Limb (tissue), 2 donors: ENCODE results near the gene HOXC6.

Experiments used
- DNase-seq, 2 donors: peaks; one replicate each; pipeline ENCODE4 v3.0.0-alpha.2; 2016; ENCODE audit errors: extremely low spot score in 2 of 2

Gene HOXC6

DNA sequence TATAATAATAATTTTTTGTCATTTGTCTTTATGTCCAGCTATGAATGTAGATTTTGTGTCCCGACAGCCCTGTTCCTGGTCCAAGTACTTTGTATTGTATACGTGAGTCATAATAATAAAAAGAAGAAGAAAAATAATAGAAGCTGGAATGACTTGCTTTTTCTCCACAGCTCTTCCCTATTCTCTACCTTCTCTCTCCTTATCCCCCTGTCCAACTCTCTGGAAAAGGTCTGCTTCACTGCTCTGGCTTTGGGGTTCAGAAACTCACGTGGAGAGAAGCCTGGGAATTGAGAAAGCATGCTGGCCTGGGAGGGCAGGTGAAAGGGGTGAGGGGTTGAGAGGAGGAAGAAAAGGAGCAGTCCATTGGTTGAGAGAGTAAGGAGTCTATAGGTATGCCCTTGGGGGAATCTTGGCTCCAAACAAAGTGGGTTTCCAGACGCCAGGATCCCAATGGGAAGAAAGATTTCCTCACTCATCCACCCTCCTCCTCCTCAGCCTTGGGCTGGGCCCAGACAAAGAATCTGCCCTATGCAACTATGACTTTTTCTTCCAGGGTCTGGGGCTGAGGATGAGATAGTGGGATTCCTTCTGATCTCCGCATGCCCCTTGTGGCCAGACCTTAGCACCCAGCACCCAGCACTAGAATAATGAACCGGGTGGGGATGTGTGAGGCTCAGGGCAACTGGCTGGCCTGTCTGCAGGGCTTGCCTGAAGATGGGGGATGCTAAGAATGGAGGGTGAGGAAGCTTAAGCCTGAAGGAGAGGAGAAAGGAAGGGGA, 15.4 kb upstream of the HOXC6 start:
- no peak for DNase-seq

- DNase-seq = no peak
These were observed 13.7 kb upstream of the HOXC6 start for GRCh38 chr12:54014377-54015017.

DNA sequence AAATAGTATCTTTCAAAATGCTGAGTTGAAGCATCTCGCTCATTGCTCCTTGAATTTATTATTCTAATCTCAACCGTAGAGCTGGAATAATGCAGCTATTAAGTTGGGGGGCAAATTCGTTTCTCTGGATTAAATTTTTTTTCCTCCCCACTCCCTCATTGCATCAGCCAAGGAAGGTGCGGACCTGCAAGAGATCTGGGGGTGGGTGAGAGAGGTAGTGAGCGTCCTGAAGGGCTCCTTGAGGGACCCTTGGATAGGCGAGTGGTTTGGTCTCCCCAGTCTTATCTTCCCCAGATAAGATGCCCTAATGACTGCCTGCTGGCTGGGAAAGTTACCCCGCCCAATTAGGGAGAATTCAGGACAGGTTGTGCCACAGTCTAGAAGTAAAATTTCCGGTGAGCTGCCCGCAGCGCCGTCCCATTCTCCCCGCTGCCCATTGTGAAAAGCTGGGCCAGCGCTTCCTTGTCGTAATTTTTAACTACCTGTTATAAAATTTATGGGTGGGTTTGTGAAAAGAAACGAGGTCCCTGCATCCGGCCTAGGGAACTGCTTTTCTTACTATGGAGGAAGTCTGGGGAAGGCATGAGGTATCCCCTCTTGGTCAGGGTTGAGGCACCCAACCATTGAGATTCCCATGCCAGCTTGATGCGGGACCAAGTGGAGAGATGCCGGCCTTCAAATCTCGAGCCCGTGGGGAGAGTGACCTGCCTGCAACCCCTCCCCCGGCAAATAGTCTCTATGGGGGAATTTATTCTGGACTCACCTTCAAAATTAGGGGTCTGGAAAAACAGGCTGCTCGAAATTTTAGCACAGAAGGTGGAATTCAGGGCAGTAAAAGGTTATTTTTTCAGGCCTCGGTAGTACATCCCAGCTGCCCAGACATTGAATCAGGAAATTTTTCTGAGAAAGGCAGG, 13.0 kb upstream of the HOXC6 start:
- DNase-seq = no peak

DNA sequence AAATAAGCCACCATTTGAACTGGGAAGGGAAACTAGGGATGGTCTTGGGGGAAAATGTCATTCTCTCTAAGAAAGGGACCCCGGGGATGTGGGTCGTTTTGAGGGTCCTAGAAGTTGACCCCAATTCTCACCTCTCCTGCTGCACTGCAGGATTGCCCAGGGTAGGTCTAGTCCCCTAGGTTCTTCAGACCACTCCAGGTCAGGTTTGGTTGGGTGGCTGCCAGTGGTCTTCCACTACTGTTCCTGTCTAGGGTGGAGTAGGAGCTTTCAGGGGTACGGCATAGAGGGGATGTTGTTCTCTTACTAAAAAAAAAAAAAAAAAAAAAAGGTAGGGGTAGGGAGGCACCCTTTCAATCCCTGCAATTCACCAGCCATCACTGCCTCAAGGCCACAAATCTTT, 12.2 kb upstream of the HOXC6 start:
- no peak for DNase-seq

GRCh38 chr12:54016478-54016964, 11.7 kb upstream of the HOXC6 start:
- DNase-seq = peak; percentile 64 to 79

- DNase-seq = peak in 1 of 2 donors; percentile 70
These were observed 11.0 kb upstream of the HOXC6 start for GRCh38 chr12:54017027-54017788.

GRCh38 chr12:54017878-54018467, 10.3 kb upstream of the HOXC6 start:
- peak; percentile 89 to 93 for DNase-seq

- DNase-seq = peak in 1 of 2 donors; percentile 79
These were observed 9.7 kb upstream of the HOXC6 start for GRCh38 chr12:54018468-54018984.

- DNase-seq = peak in 1 of 2 donors; percentile 72
These were observed 9.0 kb upstream of the HOXC6 start for GRCh38 chr12:54019091-54019811.

GRCh38 chr12:54019924-54020590, 8.2 kb upstream of the HOXC6 start:
- no peak for DNase-seq

GRCh38 chr12:54020591-54021405, 7.4 kb upstream of the HOXC6 start:
- no peak for DNase-seq

- DNase-seq = peak in 1 of 2 donors; percentile 72
These were observed 6.7 kb upstream of the HOXC6 start for GRCh38 chr12:54021432-54022013.

- no peak for DNase-seq
These were observed 5.0 kb upstream of the HOXC6 start for GRCh38 chr12:54022960-54023884.

- no peak for DNase-seq
These were observed 4.1 kb upstream of the HOXC6 start for GRCh38 chr12:54024127-54024526.

- no peak for DNase-seq
These were observed 3.5 kb upstream of the HOXC6 start for GRCh38 chr12:54024581-54025305.
